ENCODE measurements around the gene SLC5A10.

DNA sequence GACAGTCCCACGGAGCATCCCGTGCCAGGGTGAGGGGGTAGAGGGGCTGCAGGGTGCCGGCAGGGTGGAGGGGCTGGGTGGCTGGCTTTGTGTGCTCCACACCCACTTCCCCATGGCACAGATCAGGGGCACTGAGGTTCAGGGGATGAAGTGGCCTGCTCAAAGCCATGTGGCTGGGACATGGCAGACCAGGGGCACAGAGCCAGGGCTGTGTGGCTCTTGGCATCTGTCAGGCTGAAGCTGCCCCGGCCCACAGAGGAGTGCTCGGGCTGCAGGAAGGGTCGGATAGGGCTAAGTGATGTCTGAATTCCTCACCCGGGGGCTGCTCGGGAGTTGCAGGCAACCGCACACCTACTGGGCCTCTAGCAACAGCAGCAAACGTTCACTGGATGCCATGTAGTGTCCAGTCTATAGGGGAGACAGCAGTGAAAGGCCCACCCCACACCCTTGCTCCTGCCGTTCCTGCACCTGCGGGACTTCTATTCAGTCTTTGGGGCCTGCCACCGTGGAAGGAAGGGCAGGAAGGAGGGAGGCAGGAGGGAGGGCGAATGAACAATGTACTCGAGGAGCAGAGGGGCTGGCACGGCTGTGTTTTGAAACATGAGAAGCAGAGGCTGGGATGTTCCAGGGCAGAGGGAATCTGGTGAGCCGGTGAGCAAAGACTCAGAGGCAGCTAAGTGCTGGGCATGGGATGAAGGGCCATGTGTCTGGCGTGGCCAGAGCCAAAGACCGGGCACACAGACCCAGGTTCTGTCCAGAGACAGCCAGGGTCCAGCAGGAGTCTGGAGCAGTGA lies 15.1 kb downstream of the SLC5A10 start:
- TF ChIP-seq POLR2A (IDR thresholded peaks at IDR 0.05) (no peak), CTCF (IDR thresholded peaks at IDR 0.05) (no peak), POLR2AphosphoS5 (IDR thresholded peaks at IDR 0.05) (no peak), EP300 (IDR thresholded peaks at IDR 0.05) (no peak)
